ENCODE measurements around the gene MCM10.
"Not testable (repeated sequence)": the region's sequence is repeated elsewhere in the genome, so short reads cannot be mapped to it uniquely, and the experiment has no call there.

The MCM10 gene

DNA sequence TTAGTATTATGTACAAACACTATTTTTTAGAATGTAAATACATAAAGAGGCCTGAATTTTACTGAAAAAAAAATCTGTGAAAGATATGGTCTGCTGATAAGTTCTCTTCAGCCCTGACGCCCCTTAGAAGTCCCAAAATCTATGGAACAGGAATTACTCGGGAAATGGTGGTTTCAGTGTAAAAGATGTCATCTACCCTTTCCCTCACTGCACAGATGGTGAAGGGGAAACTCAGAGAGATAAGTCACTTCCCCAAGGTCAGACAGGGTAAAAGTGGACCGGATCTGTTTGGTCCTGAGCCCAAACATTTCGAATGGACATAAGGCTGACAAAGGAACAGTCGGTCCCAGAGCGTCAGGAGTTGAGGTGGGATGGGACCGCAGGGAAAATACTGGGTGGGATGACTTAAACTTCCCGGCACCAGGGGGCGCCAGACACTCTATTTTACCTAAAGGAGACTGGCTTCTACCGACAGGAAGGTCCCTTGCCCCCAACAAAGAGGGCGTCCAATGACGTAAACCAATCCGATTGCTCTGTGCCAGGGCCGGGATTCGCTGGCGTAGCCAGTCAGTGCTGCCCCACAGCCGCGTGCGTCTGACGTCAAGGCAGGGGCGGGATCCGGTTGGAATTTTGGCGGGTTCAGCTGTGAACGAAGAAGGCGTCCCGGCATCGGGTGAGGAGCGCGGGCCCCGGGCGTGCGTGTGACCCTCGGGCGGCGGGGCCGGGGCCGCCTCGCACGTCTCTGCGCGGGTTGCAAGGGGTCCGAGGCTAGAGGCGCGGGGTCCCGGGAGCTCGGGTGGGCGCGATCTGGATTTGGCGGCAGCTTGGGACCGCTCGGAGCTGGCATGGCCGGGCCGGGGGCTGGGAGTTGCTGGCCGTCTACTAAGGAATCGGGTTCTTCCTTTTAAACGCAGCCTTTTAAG lies at the start of gene MCM10:
TSS of gene MCM10 (plus strand) at position 625 of the 923 bp plus-strand sequence. CDS start 2,645 bp downstream, outside the sequence.
- DNase-seq = peak; percentile 99

DNA sequence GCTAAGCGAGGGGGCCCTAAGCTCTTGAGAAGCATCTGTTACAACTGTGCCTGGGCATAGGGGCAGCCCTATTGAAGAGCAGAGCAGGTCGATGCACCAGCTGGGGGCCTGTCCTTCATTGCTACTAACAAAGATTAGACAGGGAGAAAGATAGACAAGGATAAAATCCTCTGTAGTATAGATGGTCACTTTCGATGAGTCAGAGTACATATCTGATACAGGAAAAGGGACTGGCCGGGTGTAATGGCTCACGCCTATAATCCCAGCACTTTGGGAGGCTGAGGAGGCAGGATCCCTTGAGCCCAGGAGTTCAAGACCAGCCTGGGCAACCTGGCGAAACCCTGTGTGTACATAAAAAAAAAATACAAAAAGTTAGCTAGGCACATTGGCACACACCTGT lies 47.8 kb upstream of the MCM10 start:
- no peak for DNase-seq

DNA sequence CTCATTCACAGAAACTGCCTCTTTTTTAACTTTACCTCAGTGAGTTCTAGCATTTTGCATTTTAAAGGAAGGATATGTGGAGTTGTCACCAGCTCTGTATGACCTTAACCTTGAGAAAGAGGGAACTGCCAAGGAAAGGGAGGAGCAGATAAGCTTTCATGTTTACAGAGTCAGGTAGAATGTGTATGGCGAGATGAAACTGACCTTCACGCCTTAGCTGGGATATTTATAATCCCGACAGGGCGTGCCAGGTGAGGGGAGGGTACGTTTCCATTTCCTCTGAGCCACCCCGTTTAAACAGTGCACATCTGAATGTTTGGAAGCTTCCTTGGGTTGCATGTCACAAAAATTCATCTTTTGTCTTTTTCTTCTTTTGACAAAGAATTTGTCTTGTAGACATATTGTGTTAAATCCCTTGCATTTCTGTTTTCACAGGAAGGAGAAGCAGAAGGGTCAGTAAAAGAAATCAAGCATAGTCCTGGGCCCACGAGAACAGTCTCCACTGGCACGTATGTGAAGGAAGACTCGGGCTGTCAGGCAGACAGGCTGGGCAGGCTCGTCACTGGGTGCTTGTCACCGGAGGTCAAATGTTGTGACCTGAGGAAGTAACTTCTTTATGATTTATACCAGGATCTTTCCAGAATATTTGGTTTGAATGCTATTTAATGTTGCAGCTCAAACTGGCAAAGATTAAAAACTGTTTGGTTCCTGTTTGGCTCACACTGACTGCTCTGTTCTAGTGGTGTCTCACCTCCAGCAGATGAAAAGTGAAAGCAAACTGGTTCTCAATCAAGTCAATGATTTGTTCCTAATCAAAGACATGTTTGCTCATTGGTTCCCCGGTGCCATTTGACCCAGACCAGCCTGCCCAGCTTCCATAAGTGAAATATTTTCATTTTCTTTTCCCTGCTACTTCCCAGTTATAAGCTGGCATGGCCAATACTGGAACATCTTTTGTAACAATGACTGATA lies 45.2 kb upstream of the MCM10 start:
- no peak for DNase-seq

DNA sequence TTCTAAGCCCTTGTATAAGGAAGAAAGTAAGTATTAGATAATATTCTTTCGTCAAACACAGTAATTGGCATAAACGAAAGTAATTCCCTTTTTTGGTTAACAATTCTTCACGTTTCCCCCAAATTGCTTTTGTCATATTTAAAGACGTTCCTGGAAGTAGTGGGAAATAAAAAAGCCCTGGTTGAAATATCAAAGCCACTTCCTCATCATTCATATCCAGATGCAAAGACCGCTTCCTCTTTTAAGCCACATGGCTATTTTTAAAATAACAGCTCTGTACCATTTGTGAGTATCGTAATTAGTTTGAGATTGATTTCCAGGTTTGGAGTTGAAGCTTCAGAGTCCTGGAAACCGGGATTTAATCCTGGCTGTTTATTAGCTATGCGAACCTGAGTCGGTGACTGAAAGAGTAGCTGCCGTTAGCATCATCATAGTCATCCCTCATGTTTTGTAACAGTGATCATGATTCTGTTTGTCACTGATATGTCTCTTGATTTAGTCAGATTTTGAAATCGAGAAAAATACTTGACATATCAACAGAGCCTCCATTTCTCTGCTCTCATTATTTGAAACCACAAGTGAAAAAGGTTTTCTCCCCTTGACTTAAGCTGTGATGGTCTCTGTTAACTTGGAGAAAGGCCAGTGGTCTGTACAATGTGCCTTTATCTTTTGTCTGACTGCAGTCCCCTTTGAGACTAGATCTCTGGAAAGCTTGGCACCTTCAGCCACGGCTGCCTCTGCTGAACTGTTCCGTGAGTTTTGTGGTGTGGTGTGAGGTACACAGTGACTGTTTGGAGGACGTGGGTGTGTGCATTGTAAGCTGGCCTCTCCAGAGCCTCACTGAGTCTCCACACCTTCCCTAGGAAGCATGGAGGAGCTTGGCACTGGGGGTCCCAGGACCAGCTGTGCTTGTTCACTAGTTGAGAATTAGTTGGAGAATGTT lies 43.2 kb upstream of the MCM10 start:
- no peak for DNase-seq

DNA sequence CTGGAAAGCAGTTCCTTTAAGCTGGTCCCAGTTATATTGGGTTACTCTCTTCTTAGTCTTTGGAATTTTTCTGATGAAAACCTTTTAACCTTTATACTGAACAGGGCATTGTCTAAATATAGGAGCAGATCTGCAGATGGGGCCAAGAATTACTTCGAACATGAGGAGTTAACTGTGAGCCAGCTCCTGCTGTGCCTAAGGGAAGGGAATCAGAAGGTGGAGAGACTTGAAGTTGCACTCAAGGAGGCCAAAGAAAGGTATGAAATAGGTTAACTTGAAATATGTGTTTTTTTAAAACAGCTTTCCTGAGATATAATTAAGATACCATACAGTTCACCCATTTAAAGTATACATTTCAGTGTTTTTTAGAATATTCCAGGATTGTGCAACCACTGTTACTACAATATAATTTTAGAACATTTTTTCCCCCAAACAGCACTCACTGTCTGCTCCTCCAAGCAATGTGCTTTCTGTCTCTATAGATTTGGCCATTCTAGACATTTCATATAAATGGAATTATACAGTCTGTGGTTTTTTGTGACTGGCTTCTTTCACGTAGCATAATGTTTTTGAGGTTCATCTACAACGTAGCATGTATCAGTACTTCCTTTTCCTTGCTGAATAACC lies 42.5 kb upstream of the MCM10 start:
- DNase-seq = no peak

DNA sequence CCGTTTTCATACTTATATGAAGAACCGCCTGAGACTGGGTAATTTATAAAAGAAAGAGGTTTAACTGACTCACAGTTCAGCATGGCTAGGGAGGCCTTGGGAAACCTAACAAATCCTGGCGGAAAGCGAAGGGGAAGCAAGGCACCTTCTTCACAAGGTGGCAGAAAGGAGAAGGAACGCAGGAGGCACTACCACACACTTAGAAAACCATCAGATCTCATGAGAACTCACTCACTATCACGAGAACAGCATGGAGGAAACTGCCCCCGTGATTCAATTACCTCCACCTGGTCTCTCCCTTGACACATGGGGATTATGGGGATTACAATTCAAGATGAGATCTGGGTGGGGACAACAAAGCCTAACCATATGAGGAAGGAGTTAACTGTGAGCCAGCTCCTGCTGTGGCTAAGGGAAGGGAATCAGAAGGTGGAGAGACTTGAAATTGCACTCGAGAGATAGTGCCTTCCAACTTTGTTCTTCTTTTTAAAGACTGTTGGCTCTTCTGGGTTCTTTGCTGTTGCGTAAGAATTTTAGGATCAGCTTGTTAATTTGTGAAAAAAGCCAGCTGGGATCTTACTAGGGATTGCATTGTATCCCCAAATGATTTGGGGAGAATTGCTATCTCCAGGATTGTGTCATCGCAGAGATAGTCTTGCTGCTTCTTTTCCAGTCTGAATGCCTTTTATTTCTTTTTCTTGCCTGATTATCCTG lies 40.4 kb upstream of the MCM10 start:
- DNase-seq = no peak

DNA sequence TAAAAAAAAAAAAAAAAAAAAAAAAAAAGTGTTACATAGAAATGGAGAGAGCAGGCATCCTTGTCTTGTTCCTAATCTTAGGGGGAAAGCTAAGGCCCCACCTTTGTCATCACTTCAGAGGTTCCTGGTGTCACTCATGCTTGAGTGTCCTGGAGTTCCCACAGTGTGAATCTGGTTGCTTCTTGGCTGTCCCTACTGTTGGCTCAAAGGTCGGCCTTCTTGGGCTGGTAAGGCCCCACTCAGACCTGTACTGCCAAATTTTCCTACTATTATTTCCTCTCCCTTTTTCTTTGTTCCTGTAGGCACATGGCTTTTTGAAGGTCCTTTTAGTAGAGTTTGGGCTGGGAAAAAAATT lies 39.9 kb upstream of the MCM10 start:
- no peak for DNase-seq

DNA sequence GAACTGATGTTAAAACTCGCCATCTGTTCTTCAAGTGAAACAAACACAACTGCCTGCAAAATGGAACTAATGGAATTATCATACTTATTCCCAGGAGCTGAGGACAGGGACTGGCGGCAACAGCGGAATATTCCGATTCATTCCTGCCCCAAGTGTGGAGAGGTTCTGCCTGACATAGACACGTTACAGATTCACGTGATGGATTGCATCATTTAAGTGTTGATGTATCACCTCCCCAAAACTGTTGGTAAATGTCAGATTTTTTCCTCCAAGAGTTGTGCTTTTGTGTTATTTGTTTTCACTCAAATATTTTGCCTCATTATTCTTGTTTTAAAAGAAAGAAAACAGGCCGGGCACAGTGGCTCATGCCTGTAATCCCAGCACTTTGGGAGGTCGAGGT lies 24.7 kb upstream of the MCM10 start:
- no peak for DNase-seq

DNA sequence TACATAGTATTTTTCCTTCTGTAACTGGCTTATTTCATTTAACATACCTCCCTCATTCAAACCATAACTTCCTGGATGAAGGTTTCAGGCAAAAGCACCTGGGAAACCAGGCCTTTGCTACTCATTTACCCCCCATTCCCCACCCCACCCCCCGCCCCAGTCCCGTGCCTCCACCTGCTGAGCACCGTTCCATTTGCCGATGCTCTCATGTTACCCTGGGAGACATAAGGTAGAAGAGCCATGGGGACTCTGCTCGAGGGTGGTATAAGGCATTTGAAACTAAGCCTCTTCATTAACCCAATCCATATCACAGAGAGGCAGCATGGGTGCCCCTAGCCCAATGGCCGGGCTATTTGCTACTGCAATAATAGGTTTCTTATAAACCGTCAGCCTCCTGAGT lies 22.2 kb upstream of the MCM10 start:
- no peak for DNase-seq

DNA sequence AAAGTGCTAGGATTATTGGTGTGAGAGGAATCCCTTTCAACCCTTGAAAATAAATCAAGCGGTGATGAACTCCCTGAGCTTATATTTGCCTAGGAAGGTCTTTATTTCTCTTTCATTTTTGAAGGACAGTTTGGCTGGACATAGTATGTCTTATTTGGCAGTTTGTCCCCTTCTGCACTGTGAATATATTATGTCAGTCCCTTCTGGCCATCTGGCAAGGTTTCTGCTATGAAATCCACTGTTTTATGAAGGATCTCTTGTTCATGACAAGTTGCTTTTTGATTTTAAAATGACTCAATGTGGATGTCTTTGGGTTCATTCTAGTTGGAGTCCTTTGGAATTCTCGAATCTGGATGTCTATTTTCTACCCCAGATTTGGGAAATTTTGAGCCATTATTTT lies 21.7 kb upstream of the MCM10 start:
- no peak for DNase-seq

DNA sequence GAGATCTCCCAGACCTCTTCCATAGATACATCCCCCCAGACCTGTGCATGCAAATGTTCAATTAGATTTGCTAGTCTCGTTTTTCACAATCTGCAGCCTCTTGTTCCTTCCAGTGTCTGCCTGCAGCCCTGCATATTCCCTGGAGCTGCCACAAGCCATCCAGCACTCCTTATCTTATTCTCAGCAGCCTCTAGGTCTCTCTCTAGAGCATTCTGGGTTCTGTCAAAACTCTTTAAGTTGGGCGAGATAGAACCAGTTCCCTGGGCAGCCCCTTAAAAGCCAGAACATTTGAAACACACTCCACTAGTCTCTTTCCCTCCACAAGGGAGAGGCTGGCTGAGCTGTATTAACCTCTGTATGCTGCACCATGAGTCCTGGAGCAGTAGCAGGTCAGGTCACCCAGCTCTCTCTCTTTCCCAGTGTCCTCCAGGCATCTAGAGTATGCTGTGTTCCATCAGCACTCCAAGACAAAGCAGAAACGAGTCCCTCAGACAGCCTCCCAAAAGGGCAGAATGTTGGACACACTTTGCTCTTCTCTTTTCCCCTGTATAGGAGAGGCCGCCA lies 20.6 kb upstream of the MCM10 start:
- no peak for DNase-seq

DNA sequence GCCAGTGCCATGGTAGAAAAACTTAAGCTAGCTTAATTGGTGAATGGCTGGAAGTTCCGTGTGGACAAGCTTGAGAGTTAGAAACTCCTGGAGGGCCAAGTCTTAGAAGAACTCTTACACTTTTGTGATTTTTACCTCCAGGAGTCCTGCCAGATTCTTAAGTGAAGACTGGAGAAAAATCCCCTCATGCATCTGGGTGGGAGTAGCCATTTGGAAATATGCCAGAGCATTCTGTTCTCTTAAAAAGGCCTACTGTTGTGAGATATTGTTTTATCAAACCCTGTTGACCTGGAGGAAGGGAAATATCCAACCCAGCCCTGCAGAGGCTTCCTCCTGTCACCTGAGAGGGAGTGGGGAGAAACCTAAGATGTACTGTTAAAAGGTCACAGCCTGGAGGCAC lies 17.6 kb upstream of the MCM10 start:
- DNase-seq = no peak

DNA sequence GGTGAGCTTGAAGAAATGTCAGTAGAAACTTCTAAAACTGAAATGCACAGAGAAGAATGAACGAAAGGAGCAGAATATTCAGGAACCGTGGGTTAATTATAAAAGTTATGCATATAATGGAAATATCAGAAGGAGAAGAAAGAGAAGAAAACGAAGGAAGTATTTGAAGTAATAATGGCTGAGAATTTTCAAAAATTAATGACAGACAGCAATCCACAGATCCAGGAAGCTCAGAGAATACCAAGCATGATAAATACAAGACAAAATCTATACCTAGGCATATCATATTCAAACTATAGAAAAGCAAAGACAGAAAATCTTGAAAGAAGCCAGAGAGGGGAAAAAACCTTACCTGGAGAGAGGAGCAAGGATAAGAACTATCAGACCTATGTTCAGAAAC lies 16.5 kb upstream of the MCM10 start:
- DNase-seq = no peak

DNA sequence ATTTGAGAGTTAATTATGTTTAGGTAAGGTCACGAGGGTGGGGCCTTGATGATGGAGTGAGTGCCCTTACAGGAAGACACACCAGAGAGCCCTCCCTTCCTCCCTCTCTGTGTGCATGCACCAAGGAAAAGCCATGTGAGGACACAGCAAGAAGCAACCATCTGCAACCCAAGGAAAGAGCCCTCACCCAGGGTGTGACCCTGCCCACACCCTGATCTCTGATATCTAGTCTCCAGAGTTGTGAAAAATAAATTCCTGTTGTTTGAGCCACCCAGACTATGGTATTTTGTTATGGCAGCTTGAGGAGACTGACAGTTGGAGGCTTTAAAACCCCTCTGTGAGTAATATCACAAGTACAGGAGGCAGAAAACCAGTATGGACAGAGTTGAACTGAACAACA lies 15.0 kb upstream of the MCM10 start:
- no peak for DNase-seq

DNA sequence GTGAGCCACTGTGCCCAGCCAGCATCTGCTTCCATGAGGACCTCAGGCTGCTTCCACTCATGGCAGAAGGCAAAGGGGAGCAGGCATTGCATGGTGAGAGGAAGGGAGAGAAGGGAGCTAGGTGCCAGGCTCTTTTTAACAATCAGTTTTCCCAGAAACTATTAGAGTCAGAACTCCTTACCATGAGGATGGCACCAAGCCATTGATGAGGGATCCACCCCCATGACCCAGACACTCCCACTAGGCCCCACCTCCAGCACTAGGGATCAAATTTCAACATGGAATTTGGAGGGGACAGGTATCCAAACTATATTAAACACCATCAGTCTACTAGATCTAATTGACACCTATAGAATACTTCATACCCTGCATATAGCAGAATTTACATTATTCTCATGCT lies 14.2 kb upstream of the MCM10 start:
- no peak for DNase-seq

DNA sequence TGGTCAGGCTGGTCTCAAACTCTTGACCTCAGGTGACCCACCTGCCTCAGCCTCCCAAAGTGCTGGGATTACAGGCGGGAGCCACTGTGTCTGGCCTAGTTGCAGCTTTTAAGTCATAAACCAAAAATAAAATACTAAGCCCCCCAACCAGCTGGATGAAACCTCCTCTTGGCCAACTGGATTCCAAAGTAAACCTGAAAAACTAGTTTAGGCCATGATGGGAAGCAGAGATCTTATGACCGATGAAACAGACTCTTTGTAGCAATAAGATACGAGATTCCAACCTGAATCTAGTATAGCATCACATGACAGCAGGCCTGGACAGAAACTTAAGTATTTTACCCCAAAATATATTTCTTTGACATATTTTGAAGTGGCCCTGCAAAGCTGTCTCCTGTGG lies 9.1 kb upstream of the MCM10 start:
- no peak for DNase-seq

DNA sequence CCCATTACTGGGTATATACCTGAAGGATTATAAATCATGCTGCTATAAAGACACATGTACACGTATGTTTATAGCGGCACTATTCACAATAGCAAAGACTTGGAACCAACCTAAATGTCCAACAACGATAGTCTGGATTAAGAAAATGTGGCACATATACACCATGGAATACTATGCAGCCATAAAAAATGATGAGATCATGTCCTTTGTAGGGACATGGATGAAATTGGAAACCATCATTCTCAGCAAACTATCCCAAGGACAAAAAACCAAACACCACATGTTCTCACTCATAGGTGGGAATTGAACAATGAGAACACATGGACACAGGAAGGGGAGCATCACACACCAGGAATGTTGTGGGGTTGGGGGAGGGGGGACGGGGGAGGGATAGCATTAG lies 5.5 kb upstream of the MCM10 start:
- not testable (repeated sequence) for DNase-seq

DNA sequence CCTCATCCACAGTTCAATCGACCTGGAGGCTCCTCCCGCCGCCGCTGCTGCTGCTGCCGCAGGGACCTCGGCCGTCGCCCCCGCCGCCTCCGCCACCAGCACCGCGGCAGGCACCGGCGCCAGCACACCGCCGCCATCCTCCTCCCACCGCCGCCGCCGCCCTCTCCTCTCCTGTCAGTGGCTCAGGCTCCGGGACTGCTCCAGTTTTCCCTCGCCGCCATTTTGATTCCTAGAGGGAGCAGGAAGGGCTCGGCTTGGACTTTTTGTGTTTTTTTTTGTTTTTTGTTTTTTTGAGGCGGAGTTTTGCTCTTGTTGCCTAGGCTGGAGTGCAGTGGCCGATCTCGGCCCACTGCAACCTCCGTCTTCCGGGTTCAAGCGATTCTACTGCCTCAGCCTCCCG lies 3.0 kb upstream of the MCM10 start:
- DNase-seq = no peak

DNA sequence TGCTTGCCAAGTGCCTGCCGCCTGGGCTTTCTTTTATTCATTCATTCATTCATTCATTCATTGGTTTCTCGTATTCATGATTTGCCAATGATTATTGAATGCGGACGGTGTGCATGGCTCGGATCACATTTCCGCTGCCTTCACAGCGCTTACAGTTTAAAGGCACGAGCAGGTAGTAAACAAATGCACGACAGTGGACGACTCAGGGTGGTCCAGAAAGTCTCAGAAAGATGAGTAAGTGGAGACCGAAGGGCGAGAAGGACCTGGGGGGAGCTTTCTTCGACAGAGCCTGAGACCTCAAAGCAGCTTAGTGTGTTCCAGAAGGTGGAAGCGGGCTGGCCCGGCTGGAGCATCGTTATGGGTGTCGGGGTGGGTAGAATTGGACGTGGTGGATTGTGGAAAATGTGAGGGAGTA lies 506 bp downstream of the MCM10 start:
- DNase-seq = peak; percentile 49

DNA sequence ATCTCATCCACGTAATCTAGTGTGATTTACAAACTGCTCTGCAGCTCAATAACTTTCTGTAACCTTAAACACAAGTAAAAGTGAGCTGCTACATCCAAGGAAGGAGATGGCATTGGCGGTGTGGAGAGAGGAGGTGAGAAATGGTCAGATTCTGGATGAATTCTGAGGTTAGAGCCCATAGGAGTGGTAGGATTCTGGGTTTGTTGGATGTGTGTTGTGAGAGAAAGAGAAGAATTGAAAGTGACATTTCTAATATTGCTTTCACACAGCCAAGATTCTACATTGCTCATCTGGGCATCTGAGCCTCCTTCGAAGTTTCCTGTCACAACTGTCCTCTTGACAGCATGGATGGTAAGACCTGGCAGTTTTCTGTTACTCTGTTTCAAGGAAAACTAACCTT lies 2.5 kb downstream of the MCM10 start:
- no peak for DNase-seq

DNA sequence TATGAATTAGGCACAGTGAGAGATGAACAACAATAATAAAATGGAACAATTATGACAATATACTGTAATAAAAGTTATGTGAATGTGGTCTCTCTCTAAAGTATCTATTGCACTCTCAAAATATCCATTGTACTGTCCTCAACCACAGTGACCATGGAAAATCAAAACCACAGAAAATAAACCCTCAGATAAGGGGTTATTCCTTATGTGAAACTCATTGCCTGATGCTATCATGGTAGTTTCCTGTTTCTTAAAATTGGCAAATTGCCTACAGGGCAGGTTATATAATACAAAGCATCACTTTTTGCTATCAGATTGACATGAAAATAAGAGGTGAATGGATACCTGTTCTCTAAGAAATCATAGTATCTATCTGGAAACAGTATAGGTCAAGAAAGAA lies 3.8 kb downstream of the MCM10 start:
- no peak for DNase-seq
